DOHH2 (cell line): ENCODE data around the gene RAB3C.

ENCODE experiments used
- CTCF ChIP-seq: fragments of 200-600 bp; sonication (generic); IDR thresholded peaks from one replicate; pipeline ENCODE4 v1.5.1; 2014; ENCODE audit warnings: antibody characterized with exemption, mild to moderate bottlenecking, low read depth, low read length; ENCODE audit not compliant: poor library complexity, severe bottlenecking
- EZH2phosphoT487 ChIP-seq: fragments of 200-600 bp; sonication (generic); IDR thresholded peaks from 2 replicates; pipeline ENCODE4 v1.6.1; 2017; ENCODE audit warnings: borderline replicate concordance, mild to moderate bottlenecking, antibody characterized with exemption, low read length, moderate library complexity, mixed read lengths

DNA sequence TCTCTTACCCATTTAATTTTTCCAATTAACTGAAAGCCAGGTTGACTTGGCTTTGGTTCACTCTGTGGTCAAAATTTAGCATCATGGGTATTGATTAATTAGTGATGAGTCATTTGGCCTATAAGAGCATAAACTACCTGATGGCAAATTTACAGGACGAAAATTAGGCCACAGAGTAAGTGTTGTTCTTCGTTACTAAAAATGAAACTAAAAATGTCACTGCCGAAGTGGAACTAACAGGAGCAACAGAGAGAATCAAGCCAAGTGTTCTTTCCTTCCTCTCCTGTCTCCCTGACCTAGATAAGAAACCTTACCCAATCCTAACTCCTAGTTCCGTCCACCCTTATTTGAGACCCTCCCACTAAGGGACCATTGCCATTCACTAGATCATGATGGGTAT, 176.9 kb downstream of the RAB3C start:
- TF ChIP-seq CTCF (no peak), EZH2phosphoT487 (no peak)
